ENCODE measurements around the gene PLEKHA5. TPM values are rescaled to one million over a fixed set of nuclear protein-coding genes. Genes with fewer than 3 reads are reported as not detected.

Gene PLEKHA5
- total and polyA plus RNA-seq, 2 experiments from 2014 or later: 82.8 to 112 TPM

DNA sequence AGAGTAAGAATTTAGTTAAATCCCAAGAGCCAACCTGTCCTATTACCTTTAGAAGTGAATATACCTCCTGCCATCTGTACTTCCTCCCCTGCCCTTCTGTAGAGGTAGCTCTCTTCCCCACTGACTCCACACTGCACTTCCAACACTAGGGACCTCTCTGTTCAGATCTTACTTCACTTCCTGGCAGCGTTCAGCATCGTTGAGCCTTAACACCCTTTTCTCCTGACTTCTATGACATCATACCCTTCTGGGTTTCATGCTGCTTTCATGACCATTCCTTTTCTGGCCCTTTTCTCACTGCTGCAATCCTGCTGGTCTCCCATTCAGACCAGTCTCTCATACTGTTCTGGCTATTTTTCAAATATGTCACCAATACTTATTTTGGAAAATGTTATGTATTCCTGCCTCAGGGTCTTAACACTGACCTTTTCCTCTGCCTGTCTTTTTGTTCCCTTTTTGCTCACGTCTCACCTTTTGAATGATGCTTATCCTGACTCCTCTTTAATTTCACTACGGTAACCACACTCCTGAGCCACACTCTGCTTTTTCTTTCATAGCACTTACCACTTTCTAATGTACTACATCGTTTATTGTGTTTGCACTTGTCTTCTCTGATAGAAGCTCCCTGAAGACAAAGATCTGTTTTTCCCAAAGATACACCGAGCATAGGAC is 67.6 kb downstream of the PLEKHA5 start:
- H3K36me3 ChIP-seq (ENCODE audit: insufficient read depth): no peaks in the 10 kb centered on the region
- H3K27me3 Mint-ChIP-seq (ENCODE audit: insufficient read depth, low read depth, poor library complexity): no peaks in the 10 kb centered on the region
- peaks cover 98% of the 10 kb centered on the region for H3K79me2 ChIP-seq (replicated peaks; ENCODE audit: insufficient read depth)
- H3K4me3 ChIP-seq: no peak overlapping the region
- H3K4me3 Mint-ChIP-seq: no peak overlapping the region
- 0 out of 2 replicates have a peak overlapping the region, but pooled peaks have one; percentile 16 for H3K27ac ChIP-seq (ENCODE audit: low read depth)
- no peak overlapping the region for H3K4me2 ChIP-seq
- H3K36me3 Mint-ChIP-seq (ENCODE audit: low read depth): no peaks in the 10 kb centered on the region
- H3K27ac Mint-ChIP-seq: no peak overlapping the region
- H3K4me1 ChIP-seq (ENCODE audit: insufficient read depth): peaks cover 41% of the 10 kb centered on the region
- H4K20me1 ChIP-seq (replicated peaks; ENCODE audit: insufficient read depth): peaks cover 17% of the 10 kb centered on the region; the same call in 1 of the 2 replicates
- TF ChIP-seq ZNF331 (CRISPR knock-in tag; IDR thresholded peaks at IDR 0.05; ENCODE audit: low read depth) (no peak), CREB1 (CRISPR knock-in tag; IDR thresholded peaks at IDR 0.05; ENCODE audit: low read depth) (0 out of 2 replicates have a peak, but pooled peaks have one; percentile 46)
- H3K9me3 Mint-ChIP-seq: no peaks in the 10 kb centered on the region
- DNase-seq (ENCODE audit: low spot score): no peak
- no peaks in the 10 kb centered on the region for H3F3A ChIP-seq (replicated peaks; ENCODE audit: low read depth)
- no peaks in the 10 kb centered on the region for H3K9me2 ChIP-seq (ENCODE audit: insufficient read depth)
- no peaks in the 10 kb centered on the region for H3K27me3 ChIP-seq (ENCODE audit: insufficient read depth)
- no peak overlapping the region for H2AFZ ChIP-seq
- peaks cover 37% of the 10 kb centered on the region for H3K4me1 Mint-ChIP-seq
- peak; percentile 67 for ATAC-seq

DNA sequence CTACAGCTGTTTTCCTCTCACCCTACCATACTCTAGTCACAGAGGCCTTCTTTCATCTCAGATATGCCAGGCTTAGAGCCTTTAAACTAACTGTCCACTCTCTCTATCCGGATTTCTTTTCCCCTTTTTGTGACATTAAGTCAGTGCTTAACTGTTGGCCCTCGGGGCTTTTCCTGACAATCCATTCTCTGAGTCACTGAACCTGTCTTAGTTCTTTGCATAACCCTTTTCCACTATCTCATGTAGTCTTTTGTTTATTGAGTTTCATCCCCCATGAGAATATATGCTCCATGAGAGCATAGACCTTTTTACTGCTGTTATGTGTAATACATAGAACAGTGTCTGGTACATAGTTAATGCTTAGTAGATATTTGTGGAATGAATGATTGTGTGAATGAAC is 68.7 kb downstream of the PLEKHA5 start:
- no peaks in the 10 kb centered on the region for H3K27me3 ChIP-seq (ENCODE audit: insufficient read depth)
- H3K4me3 ChIP-seq: no peak overlapping the region
- no peak for ATAC-seq
- peaks cover 24% of the 10 kb centered on the region for H4K20me1 ChIP-seq (replicated peaks; ENCODE audit: insufficient read depth)
- H3K79me2 ChIP-seq (replicated peaks; ENCODE audit: insufficient read depth): peaks cover 98% of the 10 kb centered on the region
- H3K27ac ChIP-seq (ENCODE audit: low read depth): peak overlapping the region; percentile 28; the same call in 1 of the 2 replicates
- DNase-seq (ENCODE audit: low spot score): no peak
- Mint-ChIP-seq H3K36me3 (ENCODE audit: low read depth) (no peaks in the 10 kb centered on the region), H3K27ac (no peak overlapping the region), H3K4me3 (no peak overlapping the region), H3K4me1 (peaks cover 48% of the 10 kb centered on the region), H3K27me3 (ENCODE audit: insufficient read depth, low read depth, poor library complexity) (no peaks in the 10 kb centered on the region), H3K9me3 (no peaks in the 10 kb centered on the region)
- 0 out of 2 replicates have a peak overlapping the region, but pooled peaks have one; percentile 1 for H3K4me2 ChIP-seq
- H3F3A ChIP-seq (replicated peaks; ENCODE audit: low read depth): no peaks in the 10 kb centered on the region
- peaks cover 52% of the 10 kb centered on the region for H3K4me1 ChIP-seq (ENCODE audit: insufficient read depth)
- no peaks in the 10 kb centered on the region for H3K36me3 ChIP-seq (ENCODE audit: insufficient read depth)
- no peaks in the 10 kb centered on the region for H3K9me2 ChIP-seq (ENCODE audit: insufficient read depth)
- H2AFZ ChIP-seq: no peak overlapping the region
- TF ChIP-seq, protein P1, sequence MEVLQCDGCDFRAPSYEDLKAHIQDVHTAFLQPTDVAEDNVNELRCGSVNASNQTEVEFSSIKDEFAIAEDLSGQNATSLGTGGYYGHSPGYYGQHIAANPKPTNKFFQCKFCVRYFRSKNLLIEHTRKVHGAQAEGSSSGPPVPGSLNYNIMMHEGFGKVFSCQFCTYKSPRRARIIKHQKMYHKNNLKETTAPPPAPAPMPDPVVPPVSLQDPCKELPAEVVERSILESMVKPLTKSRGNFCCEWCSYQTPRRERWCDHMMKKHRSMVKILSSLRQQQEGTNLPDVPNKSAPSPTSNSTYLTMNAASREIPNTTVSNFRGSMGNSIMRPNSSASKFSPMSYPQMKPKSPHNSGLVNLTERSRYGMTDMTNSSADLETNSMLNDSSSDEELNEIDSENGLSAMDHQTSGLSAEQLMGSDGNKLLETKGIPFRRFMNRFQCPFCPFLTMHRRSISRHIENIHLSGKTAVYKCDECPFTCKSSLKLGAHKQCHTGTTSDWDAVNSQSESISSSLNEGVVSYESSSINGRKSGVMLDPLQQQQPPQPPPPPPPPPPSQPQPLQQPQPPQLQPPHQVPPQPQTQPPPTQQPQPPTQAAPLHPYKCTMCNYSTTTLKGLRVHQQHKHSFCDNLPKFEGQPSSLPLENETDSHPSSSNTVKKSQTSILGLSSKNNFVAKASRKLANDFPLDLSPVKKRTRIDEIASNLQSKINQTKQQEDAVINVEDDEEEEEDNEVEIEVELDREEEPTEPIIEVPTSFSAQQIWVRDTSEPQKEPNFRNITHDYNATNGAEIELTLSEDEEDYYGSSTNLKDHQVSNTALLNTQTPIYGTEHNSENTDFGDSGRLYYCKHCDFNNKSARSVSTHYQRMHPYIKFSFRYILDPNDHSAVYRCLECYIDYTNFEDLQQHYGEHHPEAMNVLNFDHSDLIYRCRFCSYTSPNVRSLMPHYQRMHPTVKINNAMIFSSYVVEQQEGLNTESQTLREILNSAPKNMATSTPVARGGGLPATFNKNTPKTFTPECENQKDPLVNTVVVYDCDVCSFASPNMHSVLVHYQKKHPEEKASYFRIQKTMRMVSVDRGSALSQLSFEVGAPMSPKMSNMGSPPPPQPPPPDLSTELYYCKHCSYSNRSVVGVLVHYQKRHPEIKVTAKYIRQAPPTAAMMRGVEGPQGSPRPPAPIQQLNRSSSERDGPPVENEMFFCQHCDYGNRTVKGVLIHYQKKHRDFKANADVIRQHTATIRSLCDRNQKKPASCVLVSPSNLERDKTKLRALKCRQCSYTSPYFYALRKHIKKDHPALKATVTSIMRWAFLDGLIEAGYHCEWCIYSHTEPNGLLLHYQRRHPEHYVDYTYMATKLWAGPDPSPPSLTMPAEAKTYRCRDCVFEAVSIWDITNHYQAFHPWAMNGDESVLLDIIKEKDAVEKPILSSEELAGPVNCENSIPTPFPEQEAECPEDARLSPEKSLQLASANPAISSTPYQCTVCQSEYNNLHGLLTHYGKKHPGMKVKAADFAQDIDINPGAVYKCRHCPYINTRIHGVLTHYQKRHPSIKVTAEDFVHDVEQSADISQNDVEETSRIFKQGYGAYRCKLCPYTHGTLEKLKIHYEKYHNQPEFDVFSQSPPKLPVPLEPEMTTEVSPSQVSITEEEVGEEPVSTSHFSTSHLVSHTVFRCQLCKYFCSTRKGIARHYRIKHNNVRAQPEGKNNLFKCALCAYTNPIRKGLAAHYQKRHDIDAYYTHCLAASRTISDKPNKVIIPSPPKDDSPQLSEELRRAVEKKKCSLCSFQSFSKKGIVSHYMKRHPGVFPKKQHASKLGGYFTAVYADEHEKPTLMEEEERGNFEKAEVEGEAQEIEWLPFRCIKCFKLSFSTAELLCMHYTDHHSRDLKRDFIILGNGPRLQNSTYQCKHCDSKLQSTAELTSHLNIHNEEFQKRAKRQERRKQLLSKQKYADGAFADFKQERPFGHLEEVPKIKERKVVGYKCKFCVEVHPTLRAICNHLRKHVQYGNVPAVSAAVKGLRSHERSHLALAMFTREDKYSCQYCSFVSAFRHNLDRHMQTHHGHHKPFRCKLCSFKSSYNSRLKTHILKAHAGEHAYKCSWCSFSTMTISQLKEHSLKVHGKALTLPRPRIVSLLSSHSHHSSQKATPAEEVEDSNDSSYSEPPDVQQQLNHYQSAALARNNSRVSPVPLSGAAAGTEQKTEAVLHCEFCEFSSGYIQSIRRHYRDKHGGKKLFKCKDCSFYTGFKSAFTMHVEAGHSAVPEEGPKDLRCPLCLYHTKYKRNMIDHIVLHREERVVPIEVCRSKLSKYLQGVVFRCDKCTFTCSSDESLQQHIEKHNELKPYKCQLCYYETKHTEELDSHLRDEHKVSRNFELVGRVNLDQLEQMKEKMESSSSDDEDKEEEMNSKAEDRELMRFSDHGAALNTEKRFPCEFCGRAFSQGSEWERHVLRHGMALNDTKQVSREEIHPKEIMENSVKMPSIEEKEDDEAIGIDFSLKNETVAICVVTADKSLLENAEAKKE (CRISPR knock-in tag; IDR thresholded peaks at IDR 0.05): no peak
- no peak for TF ChIP-seq POLR2AphosphoS5 (IDR thresholded peaks at IDR 0.05; ENCODE audit: low read depth)
- TF ChIP-seq REST (IDR thresholded peaks at IDR 0.05; ENCODE audit: unreplicated experiment): no peak
- no peak for TF ChIP-seq JUNB (IDR thresholded peaks at IDR 0.05; ENCODE audit: unreplicated experiment)
- TF ChIP-seq ZNF114 (CRISPR knock-in tag; IDR thresholded peaks at IDR 0.05): no peak
- TF ChIP-seq, protein P2, sequence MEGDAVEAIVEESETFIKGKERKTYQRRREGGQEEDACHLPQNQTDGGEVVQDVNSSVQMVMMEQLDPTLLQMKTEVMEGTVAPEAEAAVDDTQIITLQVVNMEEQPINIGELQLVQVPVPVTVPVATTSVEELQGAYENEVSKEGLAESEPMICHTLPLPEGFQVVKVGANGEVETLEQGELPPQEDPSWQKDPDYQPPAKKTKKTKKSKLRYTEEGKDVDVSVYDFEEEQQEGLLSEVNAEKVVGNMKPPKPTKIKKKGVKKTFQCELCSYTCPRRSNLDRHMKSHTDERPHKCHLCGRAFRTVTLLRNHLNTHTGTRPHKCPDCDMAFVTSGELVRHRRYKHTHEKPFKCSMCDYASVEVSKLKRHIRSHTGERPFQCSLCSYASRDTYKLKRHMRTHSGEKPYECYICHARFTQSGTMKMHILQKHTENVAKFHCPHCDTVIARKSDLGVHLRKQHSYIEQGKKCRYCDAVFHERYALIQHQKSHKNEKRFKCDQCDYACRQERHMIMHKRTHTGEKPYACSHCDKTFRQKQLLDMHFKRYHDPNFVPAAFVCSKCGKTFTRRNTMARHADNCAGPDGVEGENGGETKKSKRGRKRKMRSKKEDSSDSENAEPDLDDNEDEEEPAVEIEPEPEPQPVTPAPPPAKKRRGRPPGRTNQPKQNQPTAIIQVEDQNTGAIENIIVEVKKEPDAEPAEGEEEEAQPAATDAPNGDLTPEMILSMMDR (conservative IDR thresholded peaks at IDR 0.05; ENCODE audit: low read depth in 2 of 2): no peak

All from GM23338 (cell line).